T-helper 2 cell (primary cell): ENCODE results near the gene FAM20B.
A peak's percentile ranks its signal among the peaks of the same experiment; 100 is the strongest.
"Not testable (repeated sequence)": the region's sequence is repeated elsewhere in the genome, so short reads cannot be mapped to it uniquely, and the experiment has no call there.

Experiments used
- DNase-seq, 5 experiments: peaks; one replicate each; pipeline versions ENCODE4 v3.0.0 to v3.0.0-alpha.2; 2012 to 2022
- total RNA-seq, 2 donors: gene quantifications; one replicate each; lab custom pipeline; 2026; lab: John Stamatoyannopoulos, UW

Gene FAM20B
- 34.6 to 41.1 reads per million in 2 donors for total RNA-seq

DNA sequence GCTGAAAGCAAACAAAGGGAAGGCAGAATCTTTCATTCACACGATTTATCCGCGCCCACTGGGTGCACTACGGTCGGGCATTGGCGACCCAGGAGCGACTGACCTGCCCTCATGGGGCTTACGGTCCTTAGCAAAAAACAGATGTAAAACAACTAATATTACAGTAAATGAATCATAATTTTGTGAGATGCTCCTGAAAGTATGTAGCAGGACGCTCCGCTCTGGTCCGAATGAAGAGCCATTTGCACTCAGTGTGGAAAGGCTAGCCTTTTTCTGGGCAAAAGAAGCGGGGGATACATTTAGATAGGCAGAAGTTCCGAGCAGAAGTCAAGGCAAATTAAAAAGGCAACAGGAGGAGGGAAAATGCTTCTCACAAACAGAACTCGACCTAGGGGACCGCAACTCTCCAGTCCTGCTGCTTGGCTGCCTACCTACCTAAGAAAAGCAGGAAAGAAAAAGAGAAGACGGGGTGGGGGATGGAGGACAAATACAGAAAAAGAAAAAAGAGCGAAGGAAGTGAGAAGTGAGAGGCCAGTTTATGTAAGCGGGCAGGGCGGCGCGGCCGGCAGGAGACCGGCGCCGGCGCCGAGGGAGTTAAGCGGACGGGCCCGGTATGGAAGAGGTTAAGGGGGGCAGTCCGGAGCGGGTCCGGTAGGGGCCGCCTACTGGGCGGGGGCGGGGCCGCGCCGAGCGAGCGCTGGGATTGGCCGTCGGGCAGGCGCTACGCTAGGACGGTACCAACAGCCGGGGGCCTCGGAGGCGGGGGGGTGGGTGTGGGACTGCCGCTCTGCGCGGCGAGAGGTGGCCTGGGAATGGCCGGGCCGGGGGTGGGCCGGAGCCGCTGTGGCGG, at the start of gene FAM20B:
TSS of gene FAM20B (plus strand) at position 770 of the 850 bp plus-strand sequence. CDS start 17,954 bp downstream, outside the sequence.
- peak; percentile 79 to 95 (median 84) for DNase-seq

DNA sequence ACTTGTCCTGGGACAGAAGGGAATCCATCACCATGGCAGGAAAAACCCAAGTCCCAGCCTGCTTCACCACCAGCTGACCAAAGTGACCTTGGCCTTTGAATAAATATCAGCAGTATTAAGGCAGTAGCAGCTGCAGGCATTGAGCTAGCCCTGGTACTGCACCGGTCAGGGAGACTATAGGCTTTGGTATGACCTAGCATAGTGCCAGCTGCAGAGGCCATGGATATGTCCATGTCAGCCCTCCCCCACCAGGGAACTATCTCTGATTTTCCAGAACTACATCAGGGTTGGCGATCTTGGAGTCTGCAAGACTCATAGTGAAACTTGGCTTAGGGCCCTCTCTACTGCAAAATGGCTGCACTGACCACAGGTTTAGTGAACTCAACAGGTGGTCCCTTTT, 49.2 kb upstream of the FAM20B start:
- no peak for DNase-seq

GRCh38 chr1:178986204-178986603, 39.5 kb upstream of the FAM20B start:
- no peak for DNase-seq

GRCh38 chr1:178988198-178988597, 37.5 kb upstream of the FAM20B start:
- not testable (repeated sequence) for DNase-seq

DNA sequence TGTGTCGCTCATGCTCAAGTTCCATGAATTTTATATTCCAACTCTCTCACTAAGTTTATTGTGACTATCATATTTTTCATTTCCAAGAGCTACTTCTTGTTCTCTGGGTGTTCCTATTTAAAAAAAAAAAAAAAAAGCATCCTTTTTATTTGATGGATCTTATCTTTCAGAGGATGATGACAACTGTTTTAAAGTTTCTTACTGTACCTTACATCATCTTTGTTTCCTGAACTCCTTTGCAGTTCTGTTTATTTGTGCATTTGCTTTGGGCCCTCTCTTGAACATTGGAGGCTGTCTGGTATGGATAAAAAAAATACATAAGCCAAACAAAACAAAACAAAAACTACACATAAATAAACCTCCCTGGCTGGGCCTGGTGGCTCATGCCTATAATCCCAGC, 32.1 kb upstream of the FAM20B start:
- no peak for DNase-seq

- DNase-seq = no peak
These were observed 28.3 kb upstream of the FAM20B start for GRCh38 chr1:178997428-178997827.

GRCh38 chr1:178998295-178998694, 27.4 kb upstream of the FAM20B start:
- DNase-seq = no peak

DNA sequence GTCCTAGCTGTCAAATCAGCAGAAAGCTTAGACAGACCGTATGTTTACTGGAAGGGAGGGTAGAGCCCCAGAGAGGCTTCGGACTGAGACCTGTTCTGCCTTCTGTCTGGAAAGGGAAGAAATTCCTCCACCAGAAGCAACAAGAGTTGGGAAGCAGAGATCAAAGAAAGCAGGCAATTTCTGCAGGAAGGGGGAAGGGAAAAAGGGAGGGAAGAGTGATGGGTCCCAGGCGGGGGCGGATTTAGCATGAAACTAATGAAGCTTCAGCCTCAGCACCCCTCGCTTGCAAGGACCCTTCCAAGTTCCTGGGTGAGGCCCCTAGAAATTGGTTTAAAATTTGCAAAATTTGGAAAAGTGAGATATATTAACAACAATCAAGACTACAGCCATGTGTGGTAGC, 26.6 kb upstream of the FAM20B start:
- DNase-seq = no peak

DNA sequence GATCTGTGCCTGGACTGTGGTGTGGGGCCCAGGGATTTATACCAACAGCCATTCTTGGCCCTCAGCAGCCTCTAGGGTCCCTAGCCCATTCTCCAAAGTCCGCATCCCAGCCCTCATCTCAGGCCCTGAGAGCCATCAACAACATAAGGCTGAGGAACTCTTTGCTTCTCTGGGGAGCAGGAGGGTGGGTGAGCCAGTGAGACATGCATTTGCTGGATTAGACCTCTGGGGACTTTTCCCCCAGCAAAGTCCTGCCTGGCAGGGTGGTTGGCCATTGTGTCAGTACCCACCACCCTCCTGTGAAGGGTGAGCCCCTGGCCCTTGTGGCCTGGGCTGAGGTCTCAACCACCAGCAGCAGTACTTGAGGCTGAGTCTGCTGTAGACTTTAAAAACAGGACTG, 24.2 kb upstream of the FAM20B start:
- no peak for DNase-seq

DNA sequence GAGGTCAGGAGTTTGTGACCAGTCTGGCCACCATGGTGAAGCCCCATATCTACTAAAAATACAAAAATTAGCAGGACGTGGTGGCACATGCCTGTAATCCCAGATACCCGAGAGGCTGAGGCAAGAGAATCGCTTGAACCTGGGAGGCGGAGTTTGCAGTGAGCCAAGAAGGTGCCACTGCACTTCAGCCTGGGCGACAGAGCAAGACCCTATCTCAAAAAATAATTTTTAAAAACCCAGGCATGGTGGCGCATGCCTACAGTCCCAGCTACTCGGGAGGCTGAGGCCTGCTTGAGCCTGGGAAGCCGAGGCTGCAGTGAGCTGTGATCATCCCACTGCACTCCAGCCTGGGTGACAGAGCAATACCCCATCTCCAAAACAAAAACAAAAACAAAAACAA, 23.6 kb upstream of the FAM20B start:
- not testable (repeated sequence) for DNase-seq

DNA sequence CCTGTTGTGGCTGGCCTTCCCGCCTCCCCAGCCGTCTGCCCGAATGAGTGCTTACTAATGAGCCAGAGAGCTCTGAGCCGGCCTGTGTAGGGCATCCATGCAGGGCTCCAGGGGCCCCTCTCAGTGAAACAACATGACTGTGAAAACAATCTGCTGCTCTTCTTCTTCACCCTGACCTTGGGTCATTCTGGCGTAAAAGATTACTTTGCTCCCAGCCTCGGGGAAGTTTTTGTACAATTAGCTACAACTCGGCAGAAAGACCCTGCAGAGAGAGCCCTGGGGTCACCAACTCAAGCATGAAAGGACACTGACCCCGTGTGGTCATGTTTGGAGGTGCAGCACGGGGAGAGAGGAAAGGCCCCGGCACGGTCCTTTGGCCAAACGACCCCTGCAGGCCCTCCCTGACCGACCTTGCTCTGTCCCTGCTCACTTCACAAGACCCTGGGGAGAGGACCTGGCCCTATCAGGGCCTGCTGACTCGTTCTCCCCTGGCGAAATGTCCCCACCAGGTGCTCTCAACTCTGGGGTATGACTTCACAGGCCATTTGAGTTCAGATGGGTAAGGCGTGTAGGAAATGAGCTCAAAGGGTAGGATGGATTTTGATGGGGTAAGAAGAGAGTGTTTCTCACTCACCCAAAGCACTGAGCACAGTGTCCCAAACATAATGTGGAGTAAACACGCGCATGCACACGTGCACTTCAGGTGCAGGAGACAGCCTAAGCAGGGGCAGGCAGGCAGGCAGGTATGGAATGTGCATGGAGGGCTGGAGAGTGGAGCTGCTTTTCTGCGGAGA, 22.9 kb upstream of the FAM20B start:
- DNase-seq = peak; percentile 17 to 58 (median 35)

- no peak for DNase-seq
These were observed 22.1 kb upstream of the FAM20B start for GRCh38 chr1:179003512-179004066.

GRCh38 chr1:179007233-179007632, 18.5 kb upstream of the FAM20B start:
- DNase-seq = no peak

DNA sequence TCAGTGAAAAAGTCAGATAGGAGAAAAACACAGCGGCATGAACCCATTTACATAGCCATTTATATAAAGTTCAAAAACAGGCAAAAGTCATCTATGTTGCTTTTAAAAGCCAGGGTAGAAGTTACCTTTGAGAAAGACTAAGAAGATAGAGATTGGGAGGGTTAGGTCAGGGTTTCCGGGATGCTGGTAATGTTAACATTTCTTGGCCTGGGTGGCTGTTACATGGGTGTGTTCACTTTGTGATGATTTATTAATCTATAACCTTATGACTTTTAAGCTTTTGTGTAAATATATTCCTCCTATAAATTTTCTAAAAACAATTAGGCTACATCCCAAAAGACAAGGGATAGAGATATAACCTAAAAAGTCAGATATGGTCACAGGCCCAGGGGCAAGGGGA, 15.0 kb upstream of the FAM20B start:
- DNase-seq = no peak

DNA sequence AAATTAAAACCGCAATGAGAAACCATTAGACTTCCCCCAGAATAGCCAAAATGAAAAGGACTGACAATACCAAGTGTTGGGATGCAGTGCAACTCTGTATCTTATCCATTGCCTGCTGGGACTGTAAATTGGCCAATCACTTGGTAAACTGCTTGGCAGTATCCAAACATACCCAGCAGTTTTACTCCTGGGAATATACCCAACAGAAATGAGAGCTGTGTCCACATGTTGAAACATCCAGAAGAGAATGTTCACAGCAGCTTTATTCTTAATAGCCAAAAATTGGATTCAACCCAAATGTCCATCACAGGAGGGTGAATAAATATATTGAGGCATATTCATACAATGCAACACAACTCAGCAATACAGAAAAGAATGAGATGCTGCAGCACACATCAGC, 13.7 kb upstream of the FAM20B start:
- no peak for DNase-seq

DNA sequence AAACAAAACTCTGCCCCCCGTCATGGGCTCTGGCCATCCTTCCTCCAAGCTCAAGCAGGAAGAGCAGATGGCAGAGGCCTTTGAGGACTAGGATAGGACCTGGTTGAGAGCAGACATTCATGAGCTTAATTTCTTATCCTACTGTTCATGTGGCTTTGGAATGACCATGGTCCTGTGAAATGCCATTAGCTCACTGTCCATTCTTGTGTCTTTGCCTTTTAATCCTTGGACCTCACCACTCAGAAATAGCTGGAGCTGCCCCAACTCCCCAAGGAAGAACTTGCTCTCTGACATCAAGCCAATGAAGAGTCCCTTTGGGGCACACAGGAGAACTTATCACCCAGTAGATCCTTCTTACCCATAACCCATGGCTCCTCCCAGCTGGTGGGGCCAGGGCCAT, 11.6 kb upstream of the FAM20B start:
- DNase-seq = no peak

- DNase-seq = no peak
These were observed 10.3 kb upstream of the FAM20B start for GRCh38 chr1:179015396-179015795.

- no peak for DNase-seq
These were observed 8.8 kb upstream of the FAM20B start for GRCh38 chr1:179016706-179017382.

GRCh38 chr1:179017383-179018326, 8.0 kb upstream of the FAM20B start:
- no peak for DNase-seq

GRCh38 chr1:179021873-179022272, 3.8 kb upstream of the FAM20B start:
- DNase-seq = no peak

DNA sequence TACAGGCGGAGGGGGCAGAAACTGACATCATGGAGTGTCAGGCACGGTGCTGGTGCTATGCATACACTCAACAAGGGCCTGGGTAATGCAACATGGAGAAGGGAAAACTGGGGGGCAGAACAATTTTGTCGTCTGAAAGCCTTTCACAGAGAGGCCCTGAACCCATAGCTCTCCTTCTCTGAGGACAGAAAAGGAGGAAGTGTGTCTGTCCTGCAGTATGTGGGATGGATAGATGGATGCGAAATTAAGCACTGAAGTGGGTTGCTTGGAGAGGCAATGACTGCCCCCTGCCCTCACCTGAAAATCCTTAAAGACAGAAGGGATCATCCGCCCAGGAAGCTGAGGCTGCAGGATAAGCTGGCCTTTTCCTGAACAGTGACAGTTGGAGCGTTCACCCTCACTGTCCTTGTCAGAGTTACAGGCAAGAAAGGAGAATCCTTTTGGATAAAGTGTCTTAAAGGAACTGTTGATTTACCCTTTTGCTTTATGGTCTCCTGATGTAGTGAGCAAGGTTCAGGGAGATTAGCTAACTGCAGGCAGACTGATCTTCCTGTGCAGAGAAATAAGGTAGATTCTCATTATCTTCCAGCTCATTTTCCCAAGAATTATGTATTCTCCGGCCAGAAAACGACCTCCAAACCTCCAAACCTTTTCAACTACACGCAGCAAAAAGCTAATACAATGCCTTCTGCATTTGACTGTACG, 1.6 kb upstream of the FAM20B start:
- no peak for DNase-seq
